Cardiac fibroblast (primary cell): Measurements from ENCODE around the gene SLC5A3.

Source experiments
- DNase-seq, 2 donors: peaks; one replicate each; pipeline versions ENCODE4 v3.0.0 to v3.0.0-alpha.2; 2010; ENCODE audit warnings: low read depth in 2 of 2
- H3K4me3 ChIP-seq, 2 donors: replicated peaks in 1 of 2; 1 replicate in 1 of 2; 2 replicates in 1 of 2; pipeline ENCODE4 v1.5.1; 2011; ENCODE audit warnings: low read depth in 2 of 2, low read length in 2 of 2, mild to moderate bottlenecking in 2 of 2, moderate library complexity in 1 of 2
- CTCF ChIP-seq: IDR thresholded peaks from one replicate; pipeline ENCODE4 v1.5.1; 2011; ENCODE audit warnings: low read depth, mild to moderate bottlenecking, low read length, inconsistent platforms

SLC5A3 gene

GRCh38 chr21:34076835-34077234 lies 3.5 kb downstream of the SLC5A3 start:
- H3K4me3 ChIP-seq, result no peak overlapping the region
- DNase-seq, result no peak
- TF ChIP-seq CTCF, result no peak

GRCh38 chr21:34077888-34078287 lies 4.5 kb downstream of the SLC5A3 start:
- TF ChIP-seq CTCF, result no peak
- no peak overlapping the region for H3K4me3 ChIP-seq
- no peak for DNase-seq

DNA sequence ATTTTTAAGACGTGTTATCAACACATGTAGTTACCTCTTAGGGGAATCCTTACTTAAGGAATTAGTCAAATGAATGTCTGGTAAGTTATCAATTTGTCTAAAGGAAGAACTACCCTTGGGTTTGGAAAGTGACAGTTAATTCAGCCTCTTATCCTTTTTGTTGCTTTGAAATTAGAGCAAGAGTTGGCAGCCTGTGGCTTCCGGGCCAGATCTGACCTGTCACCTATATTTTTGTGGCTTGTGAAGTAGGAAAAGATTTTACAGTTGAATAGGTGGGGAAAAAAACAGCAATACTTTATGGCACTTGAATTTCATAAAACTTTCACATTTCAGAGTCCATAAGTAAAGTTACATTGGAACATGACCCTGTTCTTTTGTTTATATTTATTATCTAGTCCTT lies 5.5 kb downstream of the SLC5A3 start:
- no peak overlapping the region for H3K4me3 ChIP-seq
- no peak for TF ChIP-seq CTCF
- no peak for DNase-seq

- TF ChIP-seq CTCF, result no peak
- DNase-seq, result no peak
- H3K4me3 ChIP-seq, result no peak overlapping the region
These were observed 7.3 kb downstream of the SLC5A3 start for GRCh38 chr21:34080710-34081109.

- TF ChIP-seq CTCF, result no peak
- no peak overlapping the region for H3K4me3 ChIP-seq
- DNase-seq, result no peak
These were observed 9.4 kb downstream of the SLC5A3 start for GRCh38 chr21:34082769-34083168.

GRCh38 chr21:34083357-34083756 lies 10.0 kb downstream of the SLC5A3 start:
- H3K4me3 ChIP-seq, result no peak overlapping the region
- TF ChIP-seq CTCF, result no peak
- no peak for DNase-seq

DNA sequence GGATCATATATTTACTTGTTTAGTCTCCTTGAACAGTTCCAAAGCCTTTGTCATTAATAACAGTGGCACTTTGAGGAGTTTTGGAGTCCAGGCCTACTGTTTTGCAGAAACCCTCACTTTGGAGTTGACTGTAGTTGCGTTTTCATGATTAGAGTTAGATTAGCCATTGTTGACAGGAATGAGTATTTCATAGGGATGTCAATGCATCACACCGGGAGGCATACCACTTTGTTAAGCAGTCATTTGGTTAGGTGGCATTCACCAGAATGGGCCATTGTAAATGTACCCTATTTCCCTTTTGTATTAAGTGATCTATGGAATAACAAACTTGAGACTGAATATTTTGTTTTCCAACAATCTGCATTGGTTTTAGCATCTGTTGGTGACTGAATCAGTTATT lies 11.8 kb downstream of the SLC5A3 start:
- no peak for TF ChIP-seq CTCF
- no peak for DNase-seq
- H3K4me3 ChIP-seq, result no peak overlapping the region
